Tibial nerve (tissue), 4 donors: ENCODE data around the gene CASKIN1.

Experiments used
- CTCF ChIP-seq, 5 experiments: fragments of 200-600 bp in 3 of 5; fragments of 450-650 bp in 2 of 5; sonication (generic) in 3 of 5; IDR thresholded peaks; one replicate each; pipeline ENCODE4 v1.5.1; 2016 to 2019; ENCODE audit warnings: antibody characterized with exemption in 5 of 5, mild to moderate bottlenecking in 3 of 5, moderate library complexity in 2 of 5
- EP300 ChIP-seq, 2 donors: sonication (generic); formaldehyde crosslinking; IDR thresholded peaks; one replicate each; pipeline ENCODE4 v1.6.1; 2017; ENCODE audit warnings: antibody characterized with exemption in 2 of 2, mild to moderate bottlenecking in 1 of 2
- POLR2A ChIP-seq, 2 donors: fragments of 450-650 bp; IDR thresholded peaks; one replicate each; pipeline ENCODE4 v1.6.1; 2017; ENCODE audit warnings: antibody characterized with exemption in 2 of 2, mild to moderate bottlenecking in 2 of 2, moderate library complexity in 2 of 2

GRCh38 chr16:2186064-2186463 is 10.3 kb downstream of the CASKIN1 start:
- TF ChIP-seq CTCF (IDR thresholded peaks at IDR 0.05), result no peak
- no peak for TF ChIP-seq POLR2A (IDR thresholded peaks at IDR 0.05)
- no peak for TF ChIP-seq EP300 (IDR thresholded peaks at IDR 0.05)
